ENCODE data around the gene FBXL20.
"Not testable (repeated sequence)": the region's sequence is repeated elsewhere in the genome, so short reads cannot be mapped to it uniquely, and the experiment has no call there.

The FBXL20 gene

GRCh38 chr17:39277110-39277509, 124.3 kb downstream of the FBXL20 start:
- no peaks in the 10 kb centered on the region; the same call in 1 of the 2 replicates for H3K36me3 ChIP-seq (ENCODE audit: insufficient read depth, low read length)
- no peak overlapping the region for H3K9ac ChIP-seq (ENCODE audit: low read depth, low read length)
- no peaks in the 10 kb centered on the region for H3K9me3 ChIP-seq (ENCODE audit: control insufficient read depth, insufficient read depth, low read length)
- no peaks in the 10 kb centered on the region for H3K4me1 ChIP-seq (ENCODE audit: insufficient read depth, low read length)

- no peaks in the 10 kb centered on the region; the same call in 1 of the 2 replicates for H3K36me3 ChIP-seq (ENCODE audit: insufficient read depth, low read length)
- no peaks in the 10 kb centered on the region for H3K4me1 ChIP-seq (ENCODE audit: insufficient read depth, low read length)
- H3K9ac ChIP-seq (ENCODE audit: low read depth, low read length), result no peak overlapping the region
- no peaks in the 10 kb centered on the region for H3K9me3 ChIP-seq (ENCODE audit: control insufficient read depth, insufficient read depth, low read length)
Measured at GRCh38 chr17:39276113-39276512, 125.3 kb downstream of the FBXL20 start.

GRCh38 chr17:39271546-39271945, 129.9 kb downstream of the FBXL20 start:
- Histone ChIP-seq H3K4me1 (ENCODE audit: insufficient read depth, low read length) (no peaks in the 10 kb centered on the region), H3K9me3 (ENCODE audit: control insufficient read depth, insufficient read depth, low read length) (no peaks in the 10 kb centered on the region), H3K36me3 (ENCODE audit: insufficient read depth, low read length) (no peaks in the 10 kb centered on the region; the same call in 1 of the 2 replicates), H3K9ac (ENCODE audit: low read depth, low read length) (no peak overlapping the region)

GRCh38 chr17:39270923-39271322, 130.5 kb downstream of the FBXL20 start:
- Histone ChIP-seq H3K9me3 (ENCODE audit: control insufficient read depth, insufficient read depth, low read length) (no peaks in the 10 kb centered on the region), H3K9ac (ENCODE audit: low read depth, low read length) (no peak overlapping the region), H3K4me1 (ENCODE audit: insufficient read depth, low read length) (no peaks in the 10 kb centered on the region), H3K36me3 (ENCODE audit: insufficient read depth, low read length) (no peaks in the 10 kb centered on the region; the same call in 1 of the 2 replicates)

GRCh38 chr17:39264119-39264518, 137.3 kb downstream of the FBXL20 start:
- H3K4me1 ChIP-seq (ENCODE audit: insufficient read depth, low read length), result no peaks in the 10 kb centered on the region
- H3K36me3 ChIP-seq (ENCODE audit: insufficient read depth, low read length), result no peaks in the 10 kb centered on the region
- H3K9ac ChIP-seq (ENCODE audit: low read depth, low read length), result no peak overlapping the region
- no peaks in the 10 kb centered on the region for H3K9me3 ChIP-seq (ENCODE audit: control insufficient read depth, insufficient read depth, low read length)

- Histone ChIP-seq H3K9me3 (ENCODE audit: control insufficient read depth, insufficient read depth, low read length) (no peaks in the 10 kb centered on the region), H3K36me3 (ENCODE audit: insufficient read depth, low read length) (0 out of 2 replicates have a peak, but pooled peaks cover 3% of the 10 kb centered on the region), H3K9ac (ENCODE audit: low read depth, low read length) (no peak overlapping the region), H3K4me1 (ENCODE audit: insufficient read depth, low read length) (no peaks in the 10 kb centered on the region)
Measured at GRCh38 chr17:39261286-39261685, 140.1 kb downstream of the FBXL20 start.

- Histone ChIP-seq H3K9me3 (ENCODE audit: control insufficient read depth, insufficient read depth, low read length) (no peaks in the 10 kb centered on the region), H3K9ac (ENCODE audit: low read depth, low read length) (no peak overlapping the region), H3K36me3 (ENCODE audit: insufficient read depth, low read length) (no peaks in the 10 kb centered on the region), H3K4me1 (ENCODE audit: insufficient read depth, low read length) (peaks cover 3% of the 10 kb centered on the region; the same call in 1 of the 2 replicates)
Measured at GRCh38 chr17:39252788-39253460, 148.5 kb downstream of the FBXL20 start.

GRCh38 chr17:39251997-39252396, 149.4 kb downstream of the FBXL20 start:
- Histone ChIP-seq H3K36me3 (ENCODE audit: insufficient read depth, low read length) (no peaks in the 10 kb centered on the region), H3K9me3 (ENCODE audit: control insufficient read depth, insufficient read depth, low read length) (no peaks in the 10 kb centered on the region), H3K4me1 (ENCODE audit: insufficient read depth, low read length) (peaks cover 3% of the 10 kb centered on the region; the same call in 1 of the 2 replicates), H3K9ac (ENCODE audit: low read depth, low read length) (no peak overlapping the region)

GRCh38 chr17:39250076-39250475, 151.3 kb downstream of the FBXL20 start:
- not testable (repeated sequence) for H3K9me3 ChIP-seq (ENCODE audit: control insufficient read depth, insufficient read depth, low read length); H3K36me3 ChIP-seq (ENCODE audit: insufficient read depth, low read length); H3K9ac ChIP-seq (ENCODE audit: low read depth, low read length); H3K4me1 ChIP-seq (ENCODE audit: insufficient read depth, low read length)

GRCh38 chr17:39246274-39246673, 155.2 kb downstream of the FBXL20 start:
- Histone ChIP-seq H3K36me3 (ENCODE audit: insufficient read depth, low read length) (no peaks in the 10 kb centered on the region), H3K9me3 (ENCODE audit: control insufficient read depth, insufficient read depth, low read length) (no peaks in the 10 kb centered on the region), H3K4me1 (ENCODE audit: insufficient read depth, low read length) (no peaks in the 10 kb centered on the region; the same call in 1 of the 2 replicates), H3K9ac (ENCODE audit: low read depth, low read length) (no peak overlapping the region)

GRCh38 chr17:39244600-39245570, 156.5 kb downstream of the FBXL20 start:
- Histone ChIP-seq H3K9ac (ENCODE audit: low read depth, low read length) (no peak overlapping the region), H3K4me1 (ENCODE audit: insufficient read depth, low read length) (no peaks in the 10 kb centered on the region; the same call in 1 of the 2 replicates), H3K9me3 (ENCODE audit: control insufficient read depth, insufficient read depth, low read length) (no peaks in the 10 kb centered on the region), H3K36me3 (ENCODE audit: insufficient read depth, low read length) (no peaks in the 10 kb centered on the region)

GRCh38 chr17:39244016-39244599, 157.3 kb downstream of the FBXL20 start:
- no peaks in the 10 kb centered on the region for H3K9me3 ChIP-seq (ENCODE audit: control insufficient read depth, insufficient read depth, low read length)
- no peaks in the 10 kb centered on the region; the same call in 1 of the 2 replicates for H3K4me1 ChIP-seq (ENCODE audit: insufficient read depth, low read length)
- H3K9ac ChIP-seq (ENCODE audit: low read depth, low read length), result no peak overlapping the region

GRCh38 chr17:39243155-39243554, 158.3 kb downstream of the FBXL20 start:
- Histone ChIP-seq H3K4me1 (ENCODE audit: insufficient read depth, low read length) (no peaks in the 10 kb centered on the region; the same call in 1 of the 2 replicates), H3K9me3 (ENCODE audit: control insufficient read depth, insufficient read depth, low read length) (no peaks in the 10 kb centered on the region), H3K36me3 (ENCODE audit: insufficient read depth, low read length) (no peaks in the 10 kb centered on the region), H3K9ac (ENCODE audit: low read depth, low read length) (no peak overlapping the region)

More at GRCh38 chr17:39244016-39244599, 157.3 kb downstream of the FBXL20 start:
- no peaks in the 10 kb centered on the region for H3K36me3 ChIP-seq (ENCODE audit: insufficient read depth, low read length)

GRCh38 chr17:39240631-39241030, 160.8 kb downstream of the FBXL20 start:
- H3K36me3 ChIP-seq (ENCODE audit: insufficient read depth, low read length), result no peaks in the 10 kb centered on the region
- H3K4me1 ChIP-seq (ENCODE audit: insufficient read depth, low read length), result no peaks in the 10 kb centered on the region; the same call in 1 of the 2 replicates
- H3K9me3 ChIP-seq (ENCODE audit: control insufficient read depth, insufficient read depth, low read length), result no peaks in the 10 kb centered on the region
- H3K9ac ChIP-seq (ENCODE audit: low read depth, low read length), result no peak overlapping the region
